ENCODE data around the gene SARM1. TPM values are rescaled to one million over a fixed set of nuclear protein-coding genes. Genes with fewer than 3 reads are reported as not detected.

The SARM1 gene
- polyA plus RNA-seq, 1 of the 3 experiments (the other 2 are of a cell fraction): 17.4 TPM

DNA sequence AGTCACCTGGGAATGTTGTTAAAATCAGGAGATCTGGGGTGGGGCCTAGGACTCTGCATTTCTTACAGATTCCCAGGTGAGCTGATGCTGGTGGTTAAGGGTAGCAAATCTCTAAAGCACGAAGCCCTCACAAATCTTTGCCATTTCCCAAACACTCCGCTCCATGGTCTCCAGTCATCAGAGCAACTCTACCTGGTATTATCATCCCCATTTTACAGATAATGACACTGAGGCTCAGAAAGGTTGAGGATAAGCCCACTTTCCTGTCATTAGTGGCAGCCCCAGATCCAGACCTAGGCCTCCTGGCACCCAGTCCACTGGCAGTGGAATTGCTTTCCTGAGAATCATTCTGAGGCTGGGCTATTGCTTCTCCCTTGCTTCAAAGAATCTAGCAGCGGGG, 25.8 kb downstream of the SARM1 start:
- Histone ChIP-seq H3K27ac (ENCODE audit: low read depth in 2 of 2, low read length in 1 of 2) (no peak overlapping the region), H3K79me2 (ENCODE audit: insufficient read depth) (no peaks in the 10 kb centered on the region), H3K4me1 (ENCODE audit: control insufficient read depth in 1 of 2, insufficient read depth in 2 of 2, low read depth in 1 of 2, low read length in 1 of 2) (no peaks in the 10 kb centered on the region), H3K4me3 (ENCODE audit: low read depth in 2 of 2, low read length in 1 of 2) (no peak overlapping the region), H3K9ac (no peak overlapping the region), H3F3A (replicated peaks; ENCODE audit: insufficient read depth) (peaks cover 4% of the 10 kb centered on the region), H2AFZ (ENCODE audit: low read depth) (no peak overlapping the region), H3K9me3 (no peaks in the 10 kb centered on the region), H3K36me3 (replicated peaks in 1 of 2; ENCODE audit: control insufficient read depth in 1 of 2, insufficient read depth in 2 of 2, low read length in 1 of 2) (peaks cover 6 to 70% of the 10 kb centered on the region in 2 experiments), H3K4me2 (no peak overlapping the region), H4K20me1 (ENCODE audit: insufficient read depth) (no peaks in the 10 kb centered on the region), H3K27me3 (ENCODE audit: insufficient read depth) (no peaks in the 10 kb centered on the region), H3K9me2 (no peaks in the 10 kb centered on the region)
- WGBS (ENCODE audit: low lambda C conversion rate): 100% methylated on average over 3 of the region's 3 CpGs
- CTCF ChIA-PET: interaction anchor here (1.8 kb wide), 1 partner anchor 9 kb away, joined by 6 read pairs; the partner anchor contains the start of gene SLC46A1
- POLR2A ChIA-PET: interaction anchor here (1.0 kb wide), 1 partner anchor 17 kb away, joined by 3 read pairs; no protein-coding TSS in a partner anchor
- DNase-seq: no peak
- TF ChIP-seq EZH2phosphoT487 (IDR thresholded peaks at IDR 0.05; ENCODE audit: borderline replicate concordance, low read depth) (no peak), GABPA (IDR thresholded peaks at IDR 0.05; ENCODE audit: low read depth) (no peak), RCOR1 (IDR thresholded peaks at IDR 0.05; ENCODE audit: low read length) (no peak), MXI1 (IDR thresholded peaks at IDR 0.05; ENCODE audit: low read depth, low read length) (no peak), USF2 (IDR thresholded peaks at IDR 0.05; ENCODE audit: borderline replicate concordance, low read depth, low read length) (no peak), ELF1 (IDR thresholded peaks at IDR 0.05) (no peak), FOXJ3 (CRISPR knock-in tag; IDR thresholded peaks at IDR 0.05) (no peak)

DNA sequence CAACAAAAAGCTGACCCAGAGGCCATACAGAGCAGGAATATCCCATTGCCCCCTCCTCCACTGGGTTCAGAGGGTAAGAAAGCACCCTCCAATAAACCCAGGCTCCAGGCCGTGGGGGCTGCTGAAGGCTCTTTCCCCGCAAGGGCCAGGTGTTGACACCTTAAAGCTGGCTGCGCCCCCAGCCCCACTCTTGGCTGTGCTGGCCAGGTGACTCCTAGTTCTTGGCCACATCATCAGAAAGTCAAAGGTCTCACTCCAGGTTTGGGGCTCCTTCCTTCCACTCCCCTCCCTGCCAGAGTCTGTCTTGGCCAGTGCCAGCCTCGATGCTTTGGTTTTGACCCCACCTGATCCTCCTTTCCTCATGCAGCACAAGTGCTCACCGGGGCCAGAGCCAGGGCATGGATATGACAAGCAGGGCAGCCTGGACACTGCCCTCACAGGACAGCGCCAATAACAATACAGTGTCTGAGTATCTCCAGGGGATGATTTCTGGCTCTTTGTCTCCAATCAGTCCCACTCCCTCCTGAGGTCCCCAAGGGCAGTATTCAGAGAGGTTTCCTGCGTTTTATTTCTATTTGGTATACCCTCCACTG, 26.3 kb downstream of the SARM1 start:
- CTCF ChIA-PET: interaction anchor here (1.8 kb wide), 1 partner anchor 8 kb away, joined by 6 read pairs; the partner anchor contains the start of gene SLC46A1
- no peak for DNase-seq
- Histone ChIP-seq H3K9me2 (no peaks in the 10 kb centered on the region), H3F3A (replicated peaks; ENCODE audit: insufficient read depth) (peaks cover 4% of the 10 kb centered on the region), H3K36me3 (replicated peaks in 1 of 2; ENCODE audit: control insufficient read depth in 1 of 2, insufficient read depth in 2 of 2, low read length in 1 of 2) (peaks cover 6 to 69% of the 10 kb centered on the region in 2 experiments), H3K4me3 (ENCODE audit: low read depth in 2 of 2, low read length in 1 of 2) (no peak overlapping the region), H3K4me1 (ENCODE audit: control insufficient read depth in 1 of 2, insufficient read depth in 2 of 2, low read depth in 1 of 2, low read length in 1 of 2) (no peaks in the 10 kb centered on the region), H3K27me3 (ENCODE audit: insufficient read depth) (no peaks in the 10 kb centered on the region), H3K4me2 (no peak overlapping the region), H2AFZ (ENCODE audit: low read depth) (no peak overlapping the region), H3K9me3 (no peaks in the 10 kb centered on the region), H3K27ac (ENCODE audit: low read depth in 2 of 2, low read length in 1 of 2) (no peak overlapping the region), H3K9ac (no peak overlapping the region), H4K20me1 (ENCODE audit: insufficient read depth) (no peaks in the 10 kb centered on the region), H3K79me2 (ENCODE audit: insufficient read depth) (no peaks in the 10 kb centered on the region)
- POLR2A ChIA-PET: interaction anchor here (1.1 kb wide), 1 partner anchor 13 kb away, joined by 3 read pairs; no protein-coding TSS in a partner anchor
- WGBS (ENCODE audit: low lambda C conversion rate): 76% methylated on average over 7 of the region's 7 CpGs
- TF ChIP-seq SMC3 (IDR thresholded peaks at IDR 0.05; ENCODE audit: low read depth, low read length) (no peak), RXRA (IDR thresholded peaks at IDR 0.05; ENCODE audit: borderline replicate concordance, low read depth) (no peak), GATA2 (CRISPR knock-in tag; IDR thresholded peaks at IDR 0.05) (no peak), TEAD4 (IDR thresholded peaks at IDR 0.05; ENCODE audit: borderline replicate concordance, insufficient read depth) (no peak), PBX3 (IDR thresholded peaks at IDR 0.05) (no peak), FOSL2 (IDR thresholded peaks at IDR 0.05; ENCODE audit: borderline replicate concordance, low read depth) (no peak), YY1 (IDR thresholded peaks at IDR 0.05; ENCODE audit: low read depth) (no peak), MXI1 (IDR thresholded peaks at IDR 0.05; ENCODE audit: low read depth, low read length) (no peak), POLR2AphosphoS5 (IDR thresholded peaks at IDR 0.05; ENCODE audit: low read depth, low read length) (no peak)
- TF ChIP-seq, protein P1, sequence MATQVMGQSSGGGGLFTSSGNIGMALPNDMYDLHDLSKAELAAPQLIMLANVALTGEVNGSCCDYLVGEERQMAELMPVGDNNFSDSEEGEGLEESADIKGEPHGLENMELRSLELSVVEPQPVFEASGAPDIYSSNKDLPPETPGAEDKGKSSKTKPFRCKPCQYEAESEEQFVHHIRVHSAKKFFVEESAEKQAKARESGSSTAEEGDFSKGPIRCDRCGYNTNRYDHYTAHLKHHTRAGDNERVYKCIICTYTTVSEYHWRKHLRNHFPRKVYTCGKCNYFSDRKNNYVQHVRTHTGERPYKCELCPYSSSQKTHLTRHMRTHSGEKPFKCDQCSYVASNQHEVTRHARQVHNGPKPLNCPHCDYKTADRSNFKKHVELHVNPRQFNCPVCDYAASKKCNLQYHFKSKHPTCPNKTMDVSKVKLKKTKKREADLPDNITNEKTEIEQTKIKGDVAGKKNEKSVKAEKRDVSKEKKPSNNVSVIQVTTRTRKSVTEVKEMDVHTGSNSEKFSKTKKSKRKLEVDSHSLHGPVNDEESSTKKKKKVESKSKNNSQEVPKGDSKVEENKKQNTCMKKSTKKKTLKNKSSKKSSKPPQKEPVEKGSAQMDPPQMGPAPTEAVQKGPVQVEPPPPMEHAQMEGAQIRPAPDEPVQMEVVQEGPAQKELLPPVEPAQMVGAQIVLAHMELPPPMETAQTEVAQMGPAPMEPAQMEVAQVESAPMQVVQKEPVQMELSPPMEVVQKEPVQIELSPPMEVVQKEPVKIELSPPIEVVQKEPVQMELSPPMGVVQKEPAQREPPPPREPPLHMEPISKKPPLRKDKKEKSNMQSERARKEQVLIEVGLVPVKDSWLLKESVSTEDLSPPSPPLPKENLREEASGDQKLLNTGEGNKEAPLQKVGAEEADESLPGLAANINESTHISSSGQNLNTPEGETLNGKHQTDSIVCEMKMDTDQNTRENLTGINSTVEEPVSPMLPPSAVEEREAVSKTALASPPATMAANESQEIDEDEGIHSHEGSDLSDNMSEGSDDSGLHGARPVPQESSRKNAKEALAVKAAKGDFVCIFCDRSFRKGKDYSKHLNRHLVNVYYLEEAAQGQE (IDR thresholded peaks at IDR 0.05; ENCODE audit: low read depth, low read length): no peak
- TF ChIP-seq, protein P2, sequence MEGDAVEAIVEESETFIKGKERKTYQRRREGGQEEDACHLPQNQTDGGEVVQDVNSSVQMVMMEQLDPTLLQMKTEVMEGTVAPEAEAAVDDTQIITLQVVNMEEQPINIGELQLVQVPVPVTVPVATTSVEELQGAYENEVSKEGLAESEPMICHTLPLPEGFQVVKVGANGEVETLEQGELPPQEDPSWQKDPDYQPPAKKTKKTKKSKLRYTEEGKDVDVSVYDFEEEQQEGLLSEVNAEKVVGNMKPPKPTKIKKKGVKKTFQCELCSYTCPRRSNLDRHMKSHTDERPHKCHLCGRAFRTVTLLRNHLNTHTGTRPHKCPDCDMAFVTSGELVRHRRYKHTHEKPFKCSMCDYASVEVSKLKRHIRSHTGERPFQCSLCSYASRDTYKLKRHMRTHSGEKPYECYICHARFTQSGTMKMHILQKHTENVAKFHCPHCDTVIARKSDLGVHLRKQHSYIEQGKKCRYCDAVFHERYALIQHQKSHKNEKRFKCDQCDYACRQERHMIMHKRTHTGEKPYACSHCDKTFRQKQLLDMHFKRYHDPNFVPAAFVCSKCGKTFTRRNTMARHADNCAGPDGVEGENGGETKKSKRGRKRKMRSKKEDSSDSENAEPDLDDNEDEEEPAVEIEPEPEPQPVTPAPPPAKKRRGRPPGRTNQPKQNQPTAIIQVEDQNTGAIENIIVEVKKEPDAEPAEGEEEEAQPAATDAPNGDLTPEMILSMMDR (IDR thresholded peaks at IDR 0.05): no peak
